ENCODE data around the gene F2R. TPM values are rescaled to one million over a fixed set of nuclear protein-coding genes. Genes with fewer than 3 reads are reported as not detected.

The F2R gene
- total and polyA plus RNA-seq, 9 of the 15 experiments (the other 6 are each of a cell fraction or from before 2014, with no cell fraction given): 4.0 to 34.7 (median 15.1) TPM

- TF ChIP-seq KDM4B (IDR thresholded peaks at IDR 0.05; ENCODE audit: borderline replicate concordance in 2 of 2, low read depth in 1 of 2): no peak
- TF ChIP-seq, protein P1, sequence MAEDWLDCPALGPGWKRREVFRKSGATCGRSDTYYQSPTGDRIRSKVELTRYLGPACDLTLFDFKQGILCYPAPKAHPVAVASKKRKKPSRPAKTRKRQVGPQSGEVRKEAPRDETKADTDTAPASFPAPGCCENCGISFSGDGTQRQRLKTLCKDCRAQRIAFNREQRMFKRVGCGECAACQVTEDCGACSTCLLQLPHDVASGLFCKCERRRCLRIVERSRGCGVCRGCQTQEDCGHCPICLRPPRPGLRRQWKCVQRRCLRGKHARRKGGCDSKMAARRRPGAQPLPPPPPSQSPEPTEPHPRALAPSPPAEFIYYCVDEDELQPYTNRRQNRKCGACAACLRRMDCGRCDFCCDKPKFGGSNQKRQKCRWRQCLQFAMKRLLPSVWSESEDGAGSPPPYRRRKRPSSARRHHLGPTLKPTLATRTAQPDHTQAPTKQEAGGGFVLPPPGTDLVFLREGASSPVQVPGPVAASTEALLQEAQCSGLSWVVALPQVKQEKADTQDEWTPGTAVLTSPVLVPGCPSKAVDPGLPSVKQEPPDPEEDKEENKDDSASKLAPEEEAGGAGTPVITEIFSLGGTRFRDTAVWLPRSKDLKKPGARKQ (CRISPR knock-in tag; IDR thresholded peaks at IDR 0.05): 0 out of 2 replicates have a peak, but pooled peaks have one; percentile 43
- no peak for TF ChIP-seq ZFP36 (IDR thresholded peaks at IDR 0.05; ENCODE audit: low read depth, low read length, partially characterized antibody)
- no peak for TF ChIP-seq CREM (IDR thresholded peaks at IDR 0.05; ENCODE audit: low read depth)
- no peak for TF ChIP-seq TBL1XR1 (IDR thresholded peaks at IDR 0.05; ENCODE audit: low read length in 2 of 2)
- TF ChIP-seq HIVEP1 (CRISPR knock-in tag; IDR thresholded peaks at IDR 0.05): no peak
- no peak for TF ChIP-seq EP400 (IDR thresholded peaks at IDR 0.05)
- no peak for TF ChIP-seq PML (IDR thresholded peaks at IDR 0.05; ENCODE audit: low read length)
- TF ChIP-seq MIER1 (IDR thresholded peaks at IDR 0.05; ENCODE audit: low read depth): no peak
- TF ChIP-seq ZNF639 (CRISPR knock-in tag; conservative IDR thresholded peaks at IDR 0.05 in 1 of 2, IDR thresholded peaks at IDR 0.05 in 1 of 2): no peak
- TF ChIP-seq KDM5B (IDR thresholded peaks at IDR 0.05; ENCODE audit: insufficient replicate concordance, low read depth, low read length): peak; percentile 10
- TF ChIP-seq VEZF1 (CRISPR knock-in tag; IDR thresholded peaks at IDR 0.05): no peak
- TF ChIP-seq ZNF76 (CRISPR knock-in tag; IDR thresholded peaks at IDR 0.05; ENCODE audit: borderline replicate concordance): no peak
- TF ChIP-seq NR3C1 (CRISPR knock-in tag; IDR thresholded peaks at IDR 0.05): no peak
- no peak for TF ChIP-seq HOXB6 (CRISPR knock-in tag; IDR thresholded peaks at IDR 0.05; ENCODE audit: borderline replicate concordance)
- TF ChIP-seq, protein P2, sequence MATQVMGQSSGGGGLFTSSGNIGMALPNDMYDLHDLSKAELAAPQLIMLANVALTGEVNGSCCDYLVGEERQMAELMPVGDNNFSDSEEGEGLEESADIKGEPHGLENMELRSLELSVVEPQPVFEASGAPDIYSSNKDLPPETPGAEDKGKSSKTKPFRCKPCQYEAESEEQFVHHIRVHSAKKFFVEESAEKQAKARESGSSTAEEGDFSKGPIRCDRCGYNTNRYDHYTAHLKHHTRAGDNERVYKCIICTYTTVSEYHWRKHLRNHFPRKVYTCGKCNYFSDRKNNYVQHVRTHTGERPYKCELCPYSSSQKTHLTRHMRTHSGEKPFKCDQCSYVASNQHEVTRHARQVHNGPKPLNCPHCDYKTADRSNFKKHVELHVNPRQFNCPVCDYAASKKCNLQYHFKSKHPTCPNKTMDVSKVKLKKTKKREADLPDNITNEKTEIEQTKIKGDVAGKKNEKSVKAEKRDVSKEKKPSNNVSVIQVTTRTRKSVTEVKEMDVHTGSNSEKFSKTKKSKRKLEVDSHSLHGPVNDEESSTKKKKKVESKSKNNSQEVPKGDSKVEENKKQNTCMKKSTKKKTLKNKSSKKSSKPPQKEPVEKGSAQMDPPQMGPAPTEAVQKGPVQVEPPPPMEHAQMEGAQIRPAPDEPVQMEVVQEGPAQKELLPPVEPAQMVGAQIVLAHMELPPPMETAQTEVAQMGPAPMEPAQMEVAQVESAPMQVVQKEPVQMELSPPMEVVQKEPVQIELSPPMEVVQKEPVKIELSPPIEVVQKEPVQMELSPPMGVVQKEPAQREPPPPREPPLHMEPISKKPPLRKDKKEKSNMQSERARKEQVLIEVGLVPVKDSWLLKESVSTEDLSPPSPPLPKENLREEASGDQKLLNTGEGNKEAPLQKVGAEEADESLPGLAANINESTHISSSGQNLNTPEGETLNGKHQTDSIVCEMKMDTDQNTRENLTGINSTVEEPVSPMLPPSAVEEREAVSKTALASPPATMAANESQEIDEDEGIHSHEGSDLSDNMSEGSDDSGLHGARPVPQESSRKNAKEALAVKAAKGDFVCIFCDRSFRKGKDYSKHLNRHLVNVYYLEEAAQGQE (IDR thresholded peaks at IDR 0.05; ENCODE audit: borderline replicate concordance): no peak
- TF ChIP-seq, protein P2 (CRISPR knock-in tag; IDR thresholded peaks at IDR 0.05; ENCODE audit: low read depth): no peak
Measured at GRCh38 chr5:76715486-76715735, 515 bp upstream of the F2R start (continued).
